Astrocyte of the cerebellum (primary cell): ENCODE results near the gene GBP5.
"Not testable (repeated sequence)": the region's sequence is repeated elsewhere in the genome, so short reads cannot be mapped to it uniquely, and the experiment has no call there.

Experiments
- DNase-seq: peaks from one replicate; pipeline ENCODE4 v3.0.0-alpha.2; 2011; ENCODE audit warnings: low read depth
- H3K4me3 ChIP-seq: 2 replicates; pipeline ENCODE4 v1.5.1; 2011; ENCODE audit warnings: mild to moderate bottlenecking, low read depth, low read length, moderate library complexity
- in situ Hi-C: cut with HindIII; loops from 2 replicates; pipeline ENCODE4 v1.10.0; 2017; ENCODE audit warnings: low sequenced_read_pairs
- TF ChIP-seq, protein P1 (sequence below): IDR thresholded peaks from 2 replicates; pipeline ENCODE4 v1.5.1; 2012; ENCODE audit warnings: low read length, low read depth, moderate library complexity, mild to moderate bottlenecking; ENCODE audit errors: missing control alignments

GBP5 gene

DNA sequence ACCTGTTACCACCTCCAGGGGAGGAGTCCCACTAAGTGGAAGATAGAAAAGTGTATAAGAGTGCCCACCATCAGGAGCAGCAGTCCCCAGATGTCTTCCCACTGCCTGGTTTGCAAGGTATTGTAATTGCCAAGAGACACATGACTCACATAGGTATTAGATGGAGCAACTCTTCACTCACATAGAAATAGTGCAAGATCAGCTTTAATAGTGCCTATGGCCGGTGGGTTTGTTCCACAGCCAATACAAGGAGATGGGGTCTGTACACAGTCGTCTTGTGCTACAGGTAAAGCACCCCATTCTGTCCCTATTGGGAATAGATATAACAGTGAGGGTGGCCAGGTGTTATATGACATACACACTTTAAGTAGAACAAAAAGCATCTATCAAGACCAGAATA lies 18.6 kb upstream of the GBP5 start:
- no peak for DNase-seq
- no peak overlapping the region for H3K4me3 ChIP-seq
- TF ChIP-seq, protein P1, sequence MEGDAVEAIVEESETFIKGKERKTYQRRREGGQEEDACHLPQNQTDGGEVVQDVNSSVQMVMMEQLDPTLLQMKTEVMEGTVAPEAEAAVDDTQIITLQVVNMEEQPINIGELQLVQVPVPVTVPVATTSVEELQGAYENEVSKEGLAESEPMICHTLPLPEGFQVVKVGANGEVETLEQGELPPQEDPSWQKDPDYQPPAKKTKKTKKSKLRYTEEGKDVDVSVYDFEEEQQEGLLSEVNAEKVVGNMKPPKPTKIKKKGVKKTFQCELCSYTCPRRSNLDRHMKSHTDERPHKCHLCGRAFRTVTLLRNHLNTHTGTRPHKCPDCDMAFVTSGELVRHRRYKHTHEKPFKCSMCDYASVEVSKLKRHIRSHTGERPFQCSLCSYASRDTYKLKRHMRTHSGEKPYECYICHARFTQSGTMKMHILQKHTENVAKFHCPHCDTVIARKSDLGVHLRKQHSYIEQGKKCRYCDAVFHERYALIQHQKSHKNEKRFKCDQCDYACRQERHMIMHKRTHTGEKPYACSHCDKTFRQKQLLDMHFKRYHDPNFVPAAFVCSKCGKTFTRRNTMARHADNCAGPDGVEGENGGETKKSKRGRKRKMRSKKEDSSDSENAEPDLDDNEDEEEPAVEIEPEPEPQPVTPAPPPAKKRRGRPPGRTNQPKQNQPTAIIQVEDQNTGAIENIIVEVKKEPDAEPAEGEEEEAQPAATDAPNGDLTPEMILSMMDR = no peak
- in situ Hi-C loops = no loop called here

DNA sequence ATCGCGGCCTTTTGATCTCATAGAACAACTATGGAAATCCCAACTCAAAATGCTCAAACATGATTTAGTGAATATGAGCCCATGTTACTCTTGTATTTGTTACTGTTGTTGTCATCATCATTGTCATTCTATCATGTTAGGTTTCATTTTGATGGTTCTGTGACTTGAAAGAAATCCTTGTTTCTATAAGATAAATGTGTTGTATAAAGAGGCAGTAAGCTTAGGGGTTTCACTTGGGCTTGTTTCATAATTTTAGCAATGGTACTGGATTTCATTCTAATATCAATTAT lies 15.3 kb upstream of the GBP5 start:
- H3K4me3 ChIP-seq = no peak overlapping the region
- TF ChIP-seq, protein P1 = no peak
- DNase-seq = no peak
- in situ Hi-C loops = no loop called here

GRCh38 chr1:89287181-89288050 lies 14.8 kb upstream of the GBP5 start:
- in situ Hi-C loops = no loop called here
- TF ChIP-seq, protein P1 = no peak
- H3K4me3 ChIP-seq = no peak overlapping the region

DNA sequence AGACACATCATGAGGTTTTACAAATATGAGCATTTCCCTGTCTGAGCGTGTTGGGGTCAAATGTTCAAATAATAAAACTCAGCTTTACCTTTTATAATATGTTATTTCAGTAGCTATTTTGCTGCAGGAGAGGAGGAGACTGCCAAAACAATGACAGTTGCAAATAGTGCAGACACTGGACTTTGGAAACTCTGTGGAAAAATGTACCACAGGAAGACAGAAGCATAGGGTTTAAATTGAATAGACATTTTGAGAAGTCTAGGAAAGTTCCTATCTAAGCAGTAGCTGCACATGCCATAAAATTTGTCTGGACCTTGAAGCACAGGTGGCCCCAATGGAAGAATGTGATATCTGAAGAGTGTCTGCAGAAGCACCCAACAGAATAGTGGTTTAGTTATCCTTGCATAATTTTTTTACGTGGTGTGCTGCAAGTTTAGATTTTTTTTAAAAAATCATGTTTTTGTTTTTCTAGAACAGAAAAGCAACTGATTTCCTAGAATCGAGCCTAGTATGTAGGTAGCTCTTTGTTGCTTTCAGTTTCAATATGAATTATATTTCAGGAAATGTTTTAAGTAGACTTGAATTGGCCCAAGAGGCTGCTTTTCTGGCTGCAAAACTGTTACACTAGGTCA lies 14.0 kb upstream of the GBP5 start:
- H3K4me3 ChIP-seq = no peak overlapping the region

More at GRCh38 chr1:89287181-89288050, 14.8 kb upstream of the GBP5 start:
- no peak for DNase-seq

DNA sequence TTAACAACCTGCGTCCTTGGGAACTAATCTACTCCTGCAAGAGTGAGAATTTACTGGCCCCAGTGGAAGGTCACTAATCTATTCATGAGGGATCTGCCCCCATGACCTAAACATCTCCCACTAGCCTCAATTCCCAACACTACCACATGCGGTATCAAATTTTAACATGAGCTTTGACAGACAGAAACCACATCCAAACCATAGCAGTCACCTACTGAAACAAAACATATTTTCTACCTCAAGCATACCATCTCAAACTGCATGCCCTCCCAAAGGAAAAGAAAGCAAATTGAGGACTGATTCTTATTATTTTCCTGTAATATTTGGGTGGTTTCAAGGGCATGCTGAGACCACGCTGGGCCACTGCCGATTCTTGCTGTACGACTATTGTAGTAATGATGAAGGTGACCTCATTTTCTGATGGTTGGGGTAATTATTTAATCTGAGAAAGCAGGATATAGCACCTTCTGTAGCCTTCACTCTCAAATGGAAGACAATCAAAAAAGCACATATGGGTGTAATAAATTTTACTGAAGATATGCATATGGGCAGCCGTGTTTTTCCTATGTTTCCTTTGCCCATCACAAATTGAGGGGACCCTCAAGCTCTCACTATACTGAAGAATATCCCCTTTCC lies 13.2 kb upstream of the GBP5 start:
- TF ChIP-seq, protein P1 = no peak

More for the DNA sequence above, 14.0 kb upstream of the GBP5 start:
- in situ Hi-C loops = no loop called here
- no peak for DNase-seq
- TF ChIP-seq, protein P1 = no peak

GRCh38 chr1:89284078-89284763 lies 11.6 kb upstream of the GBP5 start:
- in situ Hi-C loops = loop anchor here (5.0 kb wide), 1 partner anchor 92 kb away; no protein-coding TSS in a partner anchor
- not testable (repeated sequence) for DNase-seq, H3K4me3 ChIP-seq

More for the DNA sequence above, 13.2 kb upstream of the GBP5 start:
- in situ Hi-C loops = no loop called here
- no peak overlapping the region for H3K4me3 ChIP-seq
- no peak for DNase-seq
